Left lung (tissue), 10 donors: Measurements from ENCODE around the gene MAN1B1. TPM values are rescaled to one million over a fixed set of nuclear protein-coding genes. Genes with fewer than 3 reads are reported as not detected.

Source experiments
- ATAC-seq: fragments of 200-7000 bp; cut with Tn5 transposase; one replicate; pipeline ENCODE4 v1.9.1; 2020; ENCODE audit warnings: moderate library complexity
- DNase-seq, 4 donors: peaks; one replicate each; pipeline ENCODE4 v3.0.0-alpha.2; 2013 to 2020
- H3K27ac ChIP-seq, 2 donors: fragments of 200-600 bp; sonication (generic) in 1 of 2; one replicate each; pipeline versions ENCODE4 v1.5.0 to v1.8.0; 2020 to 2021
- H3K27me3 ChIP-seq, 2 donors: fragments of 200-600 bp; sonication (generic) in 1 of 2; one replicate each; pipeline versions ENCODE4 v1.5.0 to v1.8.0; 2020 to 2021
- H3K36me3 ChIP-seq, 2 donors: fragments of 200-600 bp; sonication (generic) in 1 of 2; one replicate each; pipeline versions ENCODE4 v1.5.0 to v1.8.0; 2020 to 2021
- H3K4me1 ChIP-seq, 2 donors: fragments of 200-600 bp; one replicate each; pipeline ENCODE4 v1.8.0; 2021
- H3K4me3 ChIP-seq, 2 donors: fragments of 200-600 bp; sonication (generic) in 1 of 2; one replicate each; pipeline versions ENCODE4 v1.5.0 to v1.8.0; 2020 to 2021; ENCODE audit warnings: mild to moderate bottlenecking in 1 of 2
- H3K9me3 ChIP-seq, 2 donors: fragments of 200-600 bp; sonication (generic) in 1 of 2; one replicate each; pipeline versions ENCODE4 v1.5.0 to v1.8.0; 2020 to 2021
- intact Hi-C, 2 donors: fragments of 100-400 bp; cut with DNase I; formaldehyde crosslinking; loops; one replicate each; pipeline versions ENCODE4 v1.11.2 to v1.14.2; 2022
- polyA plus RNA-seq, 6 donors: library from polyadenylated mRNA; unstranded; fragments of 120-200 nt; gene quantifications; one replicate each; pipeline ENCODE4 v1.2.1, GENCODE V29; 2013; ENCODE audit not compliant: insufficient read length in 6 of 6
- total RNA-seq, 2 donors: library from RNA; stranded (reverse); fragmentation: NEBNext Ultra II Directional; extraction: Animal tissue kit (Norgen Biotek cat#: 25700); gene quantifications; one replicate each; pipeline ENCODE4 v1.2.1, GENCODE V29; 2021
- TF ChIP-seq, protein P1 (sequence below), 2 donors: fragments of 200-600 bp; sonication (generic) in 1 of 2; IDR thresholded peaks; one replicate each; pipeline versions ENCODE4 v1.5.0 to v1.8.0; 2021; ENCODE audit warnings: antibody characterized with exemption in 2 of 2
- donor health status: DM: no; HTN: yes; CAD: no.
- donor health status: DM: no; HTN: no; CAD: no.

MAN1B1 gene
- total and polyA plus RNA-seq, 8 donors: 51.5 to 74.9 (median 64.8) TPM

DNA sequence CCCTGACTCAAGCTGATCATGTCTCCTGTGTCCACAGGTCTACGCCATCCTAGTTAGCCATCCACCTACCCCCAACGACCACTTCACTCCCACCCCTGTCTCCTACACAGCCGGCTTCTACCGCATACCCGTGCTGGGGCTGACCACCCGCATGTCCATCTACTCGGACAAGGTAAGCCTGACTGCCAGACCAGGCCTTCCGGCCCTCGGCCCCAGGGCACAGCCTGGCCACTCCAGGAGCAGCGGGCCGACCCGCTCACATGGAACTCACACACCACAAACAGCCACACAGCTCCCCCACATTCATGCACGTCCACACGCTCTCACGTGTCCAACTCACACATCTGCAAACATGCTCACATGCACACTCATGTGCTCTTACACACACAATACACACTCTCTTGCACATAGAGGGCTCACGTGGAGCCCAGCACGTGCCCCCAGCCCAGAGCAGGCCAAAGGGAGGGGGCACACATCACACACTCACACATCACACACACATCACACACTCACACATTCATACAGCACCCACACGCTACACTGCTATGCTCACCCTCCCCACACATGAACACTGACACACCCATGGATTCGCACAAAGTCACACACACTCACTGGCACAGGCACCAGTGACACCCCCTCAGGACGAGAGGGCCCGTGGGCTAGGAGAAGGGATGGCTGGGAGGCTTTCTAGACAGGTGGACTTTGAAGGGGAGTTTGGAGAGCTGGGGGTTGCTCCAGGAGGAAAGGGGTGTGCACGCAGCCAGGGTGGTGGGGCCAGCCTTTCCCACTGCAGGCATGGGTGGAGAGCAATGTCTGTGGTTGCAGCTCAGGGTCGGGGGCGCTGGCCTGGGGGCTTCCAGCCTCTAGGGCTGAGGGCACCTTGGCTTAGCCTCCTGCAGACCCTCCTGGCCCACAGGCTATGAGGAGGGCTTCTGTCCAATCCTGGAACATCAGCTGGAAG, 55.5 kb downstream of the MAN1B1 start:
- H3K9me3 ChIP-seq: no peaks in the 10 kb centered on the region
- DNase-seq (peak in 1 of 4 donors; percentile 67), ATAC-seq (no peak)
- H3K27me3 ChIP-seq: peaks cover 38 to 92% of the 10 kb centered on the region in 2 donors
- no peak overlapping the region for H3K4me3 ChIP-seq
- no peaks in the 10 kb centered on the region for H3K36me3 ChIP-seq
- intact Hi-C loops: no loop called here
- H3K4me1 ChIP-seq: peaks cover 0 to 3% of the 10 kb centered on the region in 2 donors
- TF ChIP-seq, protein P1, sequence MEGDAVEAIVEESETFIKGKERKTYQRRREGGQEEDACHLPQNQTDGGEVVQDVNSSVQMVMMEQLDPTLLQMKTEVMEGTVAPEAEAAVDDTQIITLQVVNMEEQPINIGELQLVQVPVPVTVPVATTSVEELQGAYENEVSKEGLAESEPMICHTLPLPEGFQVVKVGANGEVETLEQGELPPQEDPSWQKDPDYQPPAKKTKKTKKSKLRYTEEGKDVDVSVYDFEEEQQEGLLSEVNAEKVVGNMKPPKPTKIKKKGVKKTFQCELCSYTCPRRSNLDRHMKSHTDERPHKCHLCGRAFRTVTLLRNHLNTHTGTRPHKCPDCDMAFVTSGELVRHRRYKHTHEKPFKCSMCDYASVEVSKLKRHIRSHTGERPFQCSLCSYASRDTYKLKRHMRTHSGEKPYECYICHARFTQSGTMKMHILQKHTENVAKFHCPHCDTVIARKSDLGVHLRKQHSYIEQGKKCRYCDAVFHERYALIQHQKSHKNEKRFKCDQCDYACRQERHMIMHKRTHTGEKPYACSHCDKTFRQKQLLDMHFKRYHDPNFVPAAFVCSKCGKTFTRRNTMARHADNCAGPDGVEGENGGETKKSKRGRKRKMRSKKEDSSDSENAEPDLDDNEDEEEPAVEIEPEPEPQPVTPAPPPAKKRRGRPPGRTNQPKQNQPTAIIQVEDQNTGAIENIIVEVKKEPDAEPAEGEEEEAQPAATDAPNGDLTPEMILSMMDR (IDR thresholded peaks at IDR 0.05): no peak
- no peak overlapping the region for H3K27ac ChIP-seq

DNA sequence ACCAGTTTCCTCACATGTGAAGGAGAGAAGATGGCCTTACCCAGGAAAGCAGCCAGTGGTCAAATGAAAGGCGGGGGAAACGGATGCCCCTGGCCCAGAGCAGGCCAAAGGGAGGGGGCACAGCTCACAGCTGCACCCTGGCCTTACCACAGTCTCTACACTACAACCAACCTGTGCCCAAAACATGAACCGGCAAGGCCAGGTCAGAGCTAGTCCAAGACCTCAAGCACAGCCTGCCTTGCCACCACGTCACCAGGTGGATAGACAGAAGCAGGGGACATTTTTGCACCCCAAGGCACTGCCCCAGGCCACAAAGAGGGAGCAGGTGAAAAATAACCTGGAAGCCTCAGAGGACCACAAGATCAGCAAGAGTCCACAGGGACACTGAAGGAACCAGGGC, 56.7 kb downstream of the MAN1B1 start:
- H3K27ac ChIP-seq: no peak overlapping the region
- H3K27me3 ChIP-seq: peaks cover 26 to 92% of the 10 kb centered on the region in 2 donors
- H3K4me3 ChIP-seq: no peak overlapping the region
- peak in 1 of 4 donors; percentile 8 for DNase-seq
- H3K36me3 ChIP-seq: no peaks in the 10 kb centered on the region
- no peaks in the 10 kb centered on the region for H3K9me3 ChIP-seq
- no peak for ATAC-seq
- TF ChIP-seq, protein P1 (IDR thresholded peaks at IDR 0.05): no peak
- intact Hi-C loops: no loop called here
- peaks cover 0 to 3% of the 10 kb centered on the region in 2 donors for H3K4me1 ChIP-seq

DNA sequence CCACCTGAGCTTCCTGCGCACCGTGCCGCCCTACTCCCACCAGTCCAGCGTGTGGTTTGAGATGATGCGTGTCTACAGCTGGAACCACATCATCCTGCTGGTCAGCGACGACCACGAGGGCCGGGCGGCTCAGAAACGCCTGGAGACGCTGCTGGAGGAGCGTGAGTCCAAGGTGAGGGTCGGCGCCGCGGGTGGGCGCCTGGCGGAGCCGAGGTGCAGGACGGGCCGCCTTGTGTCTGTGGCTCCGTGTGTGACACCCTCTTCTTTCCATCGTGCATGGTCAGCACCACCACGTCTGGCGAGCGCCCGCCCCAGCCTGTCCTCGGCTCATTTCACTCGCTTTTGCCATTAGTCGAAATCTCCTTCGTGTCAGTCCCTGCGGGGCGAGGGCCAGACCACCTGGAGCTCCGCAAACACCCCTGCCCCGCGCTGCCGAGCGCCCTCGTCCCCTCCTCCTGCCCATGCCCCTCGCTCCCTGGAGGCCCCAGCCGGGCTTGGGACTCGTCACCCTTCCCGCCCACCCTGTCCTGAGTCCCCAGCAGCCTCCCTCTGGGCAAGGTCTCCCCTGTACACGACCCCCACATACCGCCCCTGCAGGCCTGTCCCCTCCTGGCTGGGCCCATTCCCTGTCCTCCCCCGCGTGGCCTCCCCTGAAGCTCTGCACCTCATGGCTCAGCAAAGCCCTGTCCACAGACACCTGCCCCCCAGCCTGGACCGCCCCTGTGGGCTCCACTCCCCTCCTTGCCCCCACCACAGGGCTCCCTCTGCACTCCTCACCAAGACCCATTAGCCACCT, 59.1 kb downstream of the MAN1B1 start:
- peaks cover 4 to 73% of the 10 kb centered on the region in 2 donors for H3K27me3 ChIP-seq
- intact Hi-C loops: no loop called here
- ATAC-seq (no peak), DNase-seq (peak in 1 of 4 donors; percentile 63)
- no peaks in the 10 kb centered on the region for H3K36me3 ChIP-seq
- no peak overlapping the region for H3K27ac ChIP-seq
- no peaks in the 10 kb centered on the region for H3K9me3 ChIP-seq
- H3K4me1 ChIP-seq: no peaks in the 10 kb centered on the region
- H3K4me3 ChIP-seq: no peak overlapping the region
- TF ChIP-seq, protein P1 (IDR thresholded peaks at IDR 0.05): no peak

DNA sequence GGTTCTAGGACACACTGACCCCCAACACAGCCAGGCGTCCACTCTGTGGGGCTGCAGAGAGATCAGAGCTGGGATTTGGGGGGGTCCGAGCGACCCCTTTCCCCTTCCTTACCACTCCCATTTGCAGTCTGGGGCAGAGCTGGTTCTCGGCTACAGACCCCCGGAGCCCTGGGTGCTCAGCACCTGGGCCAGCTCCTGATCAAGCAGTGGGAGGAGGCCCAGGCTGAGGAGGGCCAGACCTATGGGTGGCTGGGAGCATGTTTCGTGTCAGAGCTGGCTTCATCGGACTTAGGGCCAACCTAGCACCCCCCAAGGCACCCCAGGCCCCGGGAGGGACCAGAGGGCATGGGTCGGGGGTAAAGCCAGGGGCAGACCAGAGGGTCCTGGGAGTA, 59.7 kb downstream of the MAN1B1 start:
- H3K27me3 ChIP-seq: peaks cover 0 to 67% of the 10 kb centered on the region in 2 donors
- no peaks in the 10 kb centered on the region for H3K4me1 ChIP-seq
- no peak overlapping the region for H3K27ac ChIP-seq
- intact Hi-C loops: no loop called here
- no peaks in the 10 kb centered on the region for H3K9me3 ChIP-seq
- TF ChIP-seq, protein P1 (IDR thresholded peaks at IDR 0.05): no peak
- DNase-seq (peak in 1 of 4 donors; percentile 41), ATAC-seq (no peak)
- H3K36me3 ChIP-seq: no peaks in the 10 kb centered on the region
- no peak overlapping the region for H3K4me3 ChIP-seq
